Measurements from ENCODE around the gene PRICKLE2. TPM values are rescaled to one million over a fixed set of nuclear protein-coding genes. Genes with fewer than 3 reads are reported as not detected.

The PRICKLE2 gene
- total RNA-seq, 4 donors from 2014 or later, result 71.8 to 99.9 (median 84.4) TPM

DNA sequence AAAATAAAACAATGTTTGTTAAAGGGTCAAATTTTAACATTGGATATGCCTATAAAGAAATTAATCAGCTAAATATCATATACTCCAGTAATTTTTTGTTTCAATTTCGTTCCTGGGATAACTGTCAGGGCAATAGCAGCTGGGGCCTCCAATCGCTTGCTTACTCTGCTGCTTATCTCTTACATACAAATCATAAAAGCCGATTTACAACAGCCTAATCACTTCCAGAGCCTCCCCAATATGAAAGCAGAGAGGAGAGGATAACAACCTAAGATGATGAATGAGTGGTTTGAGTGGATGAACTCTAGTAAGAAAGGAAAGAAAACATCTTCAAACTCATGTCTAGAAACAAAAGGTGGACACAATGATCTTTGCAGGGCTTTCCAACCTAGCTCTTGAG is 121.3 kb downstream of the PRICKLE2 start:
- WGBS, result 63% methylated on average over 3 of the region's 3 CpGs
- H3K9me3 ChIP-seq, result no peaks in the 10 kb centered on the region

GRCh38 chr3:64103131-64103530 is 122.1 kb downstream of the PRICKLE2 start:
- WGBS, result 95% methylated on average over 2 of the region's 2 CpGs
- Histone ChIP-seq H3K9me3 (no peaks in the 10 kb centered on the region), H3K4me3 (no peak overlapping the region), H3K27me3 (no peaks in the 10 kb centered on the region), H3K27ac (replicated peaks in 1 of 4) (no peak overlapping the region), H3K36me3 (peaks cover 13 to 26% (median 17%) of the 10 kb centered on the region in 4 donors), H3K4me1 (peaks cover 0 to 48% (median 34%) of the 10 kb centered on the region in 4 donors)
- intact Hi-C loops (cut with DNase I), result no loop called here
- no peak for DNase-seq (ENCODE audit: extremely low spot score)
- no peak for TF ChIP-seq POLR2A (IDR thresholded peaks at IDR 0.05; ENCODE audit: low read depth)
- TF ChIP-seq POLR2AphosphoS5 (IDR thresholded peaks at IDR 0.05), result no peak
- TF ChIP-seq EP300 (IDR thresholded peaks at IDR 0.05), result no peak
- TF ChIP-seq CTCF (IDR thresholded peaks at IDR 0.05), result no peak

More for the DNA sequence above, 121.3 kb downstream of the PRICKLE2 start:
- no peak for DNase-seq (ENCODE audit: extremely low spot score)
- Histone ChIP-seq H3K27me3 (no peaks in the 10 kb centered on the region), H3K4me3 (no peak overlapping the region), H3K4me1 (peaks cover 0 to 57% (median 38%) of the 10 kb centered on the region in 4 donors), H3K36me3 (peaks cover 8 to 21% (median 10%) of the 10 kb centered on the region in 4 donors), H3K27ac (replicated peaks in 1 of 4) (no peak overlapping the region)
- intact Hi-C loops (cut with DNase I), result no loop called here
- TF ChIP-seq EP300 (IDR thresholded peaks at IDR 0.05) (no peak), POLR2AphosphoS5 (IDR thresholded peaks at IDR 0.05) (no peak), POLR2A (IDR thresholded peaks at IDR 0.05; ENCODE audit: low read depth) (no peak), CTCF (IDR thresholded peaks at IDR 0.05) (no peak)

- Histone ChIP-seq H3K9me3 (no peaks in the 10 kb centered on the region), H3K27ac (replicated peaks in 1 of 4) (no peak overlapping the region), H3K4me3 (no peak overlapping the region), H3K27me3 (no peaks in the 10 kb centered on the region), H3K36me3 (peaks cover 13 to 31% (median 17%) of the 10 kb centered on the region in 4 donors), H3K4me1 (peaks cover 0 to 40% (median 24%) of the 10 kb centered on the region in 4 donors)
- whole genome bisulfite sequencing, result 85% methylated on average over 2 of the region's 2 CpGs
- TF ChIP-seq CTCF (IDR thresholded peaks at IDR 0.05) (no peak), POLR2A (IDR thresholded peaks at IDR 0.05; ENCODE audit: low read depth) (no peak), EP300 (IDR thresholded peaks at IDR 0.05) (no peak), POLR2AphosphoS5 (IDR thresholded peaks at IDR 0.05) (no peak)
- no peak for DNase-seq (ENCODE audit: extremely low spot score)
- intact Hi-C loops (cut with DNase I), result no loop called here
These were observed 123.1 kb downstream of the PRICKLE2 start for GRCh38 chr3:64102147-64102546.

DNA sequence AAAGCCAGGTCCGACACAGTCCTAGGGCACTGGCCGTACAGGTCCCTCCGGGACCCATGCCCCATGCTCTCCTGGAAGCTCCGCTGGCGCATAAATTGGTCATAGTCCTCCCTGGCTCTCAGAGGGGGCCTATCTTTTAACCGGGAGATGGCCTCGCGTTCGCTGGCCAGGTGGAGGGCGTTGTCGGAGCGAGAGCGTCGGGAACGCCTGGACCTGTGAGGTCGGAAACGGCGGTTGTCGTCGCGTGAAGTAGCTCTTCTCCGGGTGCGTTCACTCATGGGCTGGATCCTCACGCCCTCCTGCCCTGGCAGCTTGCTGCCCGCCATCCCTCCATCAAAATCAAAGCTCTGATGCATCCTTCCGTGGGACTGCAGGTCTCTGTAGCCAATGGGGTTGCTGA is 126.0 kb downstream of the PRICKLE2 start:
- no peak for TF ChIP-seq POLR2A (IDR thresholded peaks at IDR 0.05; ENCODE audit: low read depth)
- no peak for TF ChIP-seq EP300 (IDR thresholded peaks at IDR 0.05)
- Histone ChIP-seq H3K27me3 (no peaks in the 10 kb centered on the region), H3K36me3 (peaks cover 13 to 58% (median 19%) of the 10 kb centered on the region in 4 donors), H3K9me3 (no peaks in the 10 kb centered on the region), H3K27ac (replicated peaks in 1 of 4) (no peak overlapping the region), H3K4me1 (peaks cover 0 to 12% (median 0%) of the 10 kb centered on the region in 4 donors), H3K4me3 (no peak overlapping the region)
- 97% methylated on average over 26 of the region's 26 CpGs for WGBS
- no peak for DNase-seq (ENCODE audit: extremely low spot score)
- intact Hi-C loops (cut with DNase I), result no loop called here

DNA sequence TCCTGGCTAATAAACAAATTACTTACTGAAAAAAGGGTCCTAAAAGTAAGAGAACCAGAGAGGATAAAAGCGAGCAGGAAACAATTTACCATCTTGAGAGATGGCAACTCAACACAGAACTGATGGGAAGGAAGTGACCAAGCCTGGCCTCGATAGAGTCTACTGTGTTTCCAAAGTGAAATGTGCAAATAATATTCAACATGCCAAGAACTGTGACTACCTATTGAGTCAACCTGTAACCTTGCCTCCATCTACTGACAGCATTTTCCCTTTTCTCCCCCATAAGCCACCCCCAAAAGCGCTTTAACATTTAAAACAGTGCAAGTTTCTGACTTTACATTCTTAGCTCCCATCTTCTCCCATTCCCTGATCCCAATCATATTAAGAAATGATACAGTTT is 126.6 kb downstream of the PRICKLE2 start:
- Histone ChIP-seq H3K27ac (replicated peaks in 1 of 4) (no peak overlapping the region), H3K4me1 (peaks cover 0 to 9% (median 0%) of the 10 kb centered on the region in 4 donors), H3K27me3 (no peaks in the 10 kb centered on the region), H3K4me3 (no peak overlapping the region), H3K36me3 (peaks cover 13 to 59% (median 19%) of the 10 kb centered on the region in 4 donors), H3K9me3 (no peaks in the 10 kb centered on the region)
- TF ChIP-seq EP300 (IDR thresholded peaks at IDR 0.05), result no peak
- no peak for TF ChIP-seq POLR2A (IDR thresholded peaks at IDR 0.05; ENCODE audit: low read depth)
- TF ChIP-seq POLR2AphosphoS5 (IDR thresholded peaks at IDR 0.05), result no peak
- no peak for TF ChIP-seq CTCF (IDR thresholded peaks at IDR 0.05)
- WGBS, result 77% methylated on average over 3 of the region's 3 CpGs
- intact Hi-C loops (cut with DNase I), result no loop called here
- DNase-seq (ENCODE audit: extremely low spot score), result no peak

All from esophagus muscularis mucosa (tissue), 4 donors.